NCI-H2081 (cell line): ENCODE data around the gene MAP7.

Experiments
- DNase-seq, 2 experiments: peaks; one replicate each; lab custom pipeline; 2025; lab: John Stamatoyannopoulos, UW

Gene MAP7

GRCh38 chr6:136294621-136295020 lies 255.6 kb downstream of the MAP7 start:
- DNase-seq = no peak
